NCI-H128 (cell line): ENCODE measurements around the gene NUDT19.
"Not testable (repeated sequence)": the region's sequence is repeated elsewhere in the genome, so short reads cannot be mapped to it uniquely, and the experiment has no call there.

Experiments
- DNase-seq: peaks from one replicate; lab custom pipeline; 2025; ENCODE audit not compliant: unreplicated experiment; lab: John Stamatoyannopoulos, UW

NUDT19 gene

GRCh38 chr19:32708457-32708856 is 16.8 kb downstream of the NUDT19 start:
- no peak for DNase-seq

GRCh38 chr19:32709032-32709431 is 17.4 kb downstream of the NUDT19 start:
- DNase-seq, result no peak

GRCh38 chr19:32711747-32712146 is 20.1 kb downstream of the NUDT19 start:
- DNase-seq, result no peak

GRCh38 chr19:32716203-32716602 is 24.6 kb downstream of the NUDT19 start:
- DNase-seq, result not testable (repeated sequence)

GRCh38 chr19:32717496-32717895 is 25.9 kb downstream of the NUDT19 start:
- DNase-seq, result no peak

GRCh38 chr19:32718286-32718685 is 26.7 kb downstream of the NUDT19 start:
- no peak for DNase-seq

GRCh38 chr19:32719611-32720059 is 28.0 kb downstream of the NUDT19 start, which contains the start of gene TDRD12:
Gene TDRD12, plus strand, starts transcription at chr19:32719767. Its CDS starts 306 bp downstream, at chr19:32720073.
- DNase-seq, result no peak

GRCh38 chr19:32720216-32720935 is 28.8 kb downstream of the NUDT19 start:
- DNase-seq, result no peak

- no peak for DNase-seq
Measured at GRCh38 chr19:32720936-32721250, 29.3 kb downstream of the NUDT19 start.

- DNase-seq, result no peak
Measured at GRCh38 chr19:32735936-32736335, 44.3 kb downstream of the NUDT19 start.

- no peak for DNase-seq
Measured at GRCh38 chr19:32743021-32743420, 51.4 kb downstream of the NUDT19 start.

GRCh38 chr19:32743447-32743846 is 51.8 kb downstream of the NUDT19 start:
- no peak for DNase-seq

- no peak for DNase-seq
Measured at GRCh38 chr19:32744555-32745325, 53.1 kb downstream of the NUDT19 start.

GRCh38 chr19:32745594-32746251 is 54.1 kb downstream of the NUDT19 start:
- not testable (repeated sequence) for DNase-seq

- DNase-seq, result not testable (repeated sequence)
Measured at GRCh38 chr19:32746631-32747196, 55.1 kb downstream of the NUDT19 start.

GRCh38 chr19:32748497-32748896 is 56.9 kb downstream of the NUDT19 start:
- DNase-seq, result no peak

- DNase-seq, result no peak
Measured at GRCh38 chr19:32748948-32749347, 57.3 kb downstream of the NUDT19 start.

GRCh38 chr19:32749361-32749760 is 57.7 kb downstream of the NUDT19 start:
- DNase-seq, result no peak

GRCh38 chr19:32750441-32751055 is 58.9 kb downstream of the NUDT19 start:
- no peak for DNase-seq

GRCh38 chr19:32751066-32751465 is 59.4 kb downstream of the NUDT19 start:
- no peak for DNase-seq

- no peak for DNase-seq
Measured at GRCh38 chr19:32757189-32757588, 65.6 kb downstream of the NUDT19 start.
